ENCODE measurements around the gene UBE2G2.

The UBE2G2 gene

DNA sequence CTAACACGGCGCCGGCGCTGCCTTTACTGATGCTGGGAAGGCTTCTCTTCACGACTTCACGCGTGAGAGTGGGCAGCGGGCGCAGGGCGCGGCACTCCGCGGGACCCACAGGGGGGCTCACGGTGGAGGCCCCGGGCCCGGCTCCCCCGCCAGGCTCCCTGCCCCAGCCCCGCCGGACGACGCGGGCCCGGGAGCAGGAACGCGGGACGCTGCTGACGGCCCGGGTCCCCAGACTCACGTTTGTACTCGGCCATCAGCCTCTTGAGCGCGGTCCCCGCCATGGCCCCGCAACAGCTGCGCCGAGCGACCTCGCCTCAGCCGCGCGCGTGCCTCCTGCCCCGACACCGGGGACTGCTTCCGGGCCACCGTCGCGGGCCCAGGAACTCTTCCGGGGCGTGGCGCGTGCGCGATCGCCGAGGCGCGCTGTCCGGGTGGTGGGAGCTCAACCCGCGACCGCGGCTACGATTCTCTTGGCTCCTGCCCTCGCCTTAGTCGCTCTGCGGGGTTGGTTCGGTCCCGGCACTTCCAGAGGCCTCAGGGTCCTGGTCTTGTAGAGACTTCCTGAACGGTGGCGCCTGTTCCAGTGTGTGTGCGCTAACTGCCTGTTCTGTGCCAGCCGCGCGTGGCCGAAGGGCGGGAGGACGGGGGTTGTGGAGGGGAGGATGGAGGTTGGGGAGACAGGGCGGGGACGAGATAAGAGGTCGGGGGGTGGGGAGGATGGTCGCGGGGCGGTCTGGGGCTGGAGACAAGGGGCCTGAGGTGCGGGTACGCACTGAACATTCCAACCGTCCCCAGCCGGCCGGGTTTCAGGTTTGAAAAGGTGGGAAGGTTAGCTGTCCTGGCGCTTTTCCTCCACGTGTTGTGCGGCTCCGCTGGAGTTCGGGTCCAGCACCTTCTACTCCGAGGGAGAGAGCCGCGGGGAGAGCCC lies at the start of gene UBE2G2:
Gene UBE2G2 (minus strand): TSS at position 353 of the 928 bp plus-strand sequence. CDS start 72 bp downstream, at position 281.
- peak; percentile 57 for DNase-seq (ENCODE audit: low read depth)

- DNase-seq (ENCODE audit: low read depth): no peak
These were observed 49.5 kb upstream of the UBE2G2 start for GRCh38 chr21:44850905-44851657.

DNA sequence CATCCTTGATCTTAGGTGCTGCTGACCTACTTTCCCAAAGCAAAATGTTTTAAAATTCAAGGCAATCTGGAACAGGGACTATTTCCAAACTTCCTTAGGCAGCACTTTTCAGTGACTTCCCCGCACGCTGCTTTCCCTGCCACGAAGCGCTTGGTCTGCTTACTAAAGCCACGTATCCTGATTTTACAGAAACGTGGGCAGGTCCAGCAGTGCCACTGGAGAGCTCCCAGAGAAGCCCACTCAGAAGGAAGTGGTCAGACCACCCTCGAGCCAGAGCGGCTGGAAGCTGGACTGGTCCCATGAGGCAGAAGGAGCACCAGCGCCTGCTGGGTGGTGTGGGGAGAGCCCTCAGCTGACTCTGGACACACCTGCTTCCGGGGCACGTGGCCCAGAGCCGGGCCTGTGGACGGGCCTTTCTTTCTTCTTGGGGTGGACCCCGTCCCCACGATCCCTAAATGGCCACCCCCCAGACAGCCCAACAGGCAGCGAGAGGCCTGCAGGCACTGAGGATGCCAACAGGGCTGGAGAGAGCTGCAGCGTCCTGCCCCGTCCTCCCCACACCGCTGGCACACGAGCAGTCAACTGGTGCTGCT lies 48.7 kb upstream of the UBE2G2 start:
- no peak for DNase-seq (ENCODE audit: low read depth)

- no peak for DNase-seq (ENCODE audit: low read depth)
These were observed 48.1 kb upstream of the UBE2G2 start for GRCh38 chr21:44849616-44850130.

- DNase-seq (ENCODE audit: low read depth): no peak
These were observed 47.4 kb upstream of the UBE2G2 start for GRCh38 chr21:44848821-44849521.

DNA sequence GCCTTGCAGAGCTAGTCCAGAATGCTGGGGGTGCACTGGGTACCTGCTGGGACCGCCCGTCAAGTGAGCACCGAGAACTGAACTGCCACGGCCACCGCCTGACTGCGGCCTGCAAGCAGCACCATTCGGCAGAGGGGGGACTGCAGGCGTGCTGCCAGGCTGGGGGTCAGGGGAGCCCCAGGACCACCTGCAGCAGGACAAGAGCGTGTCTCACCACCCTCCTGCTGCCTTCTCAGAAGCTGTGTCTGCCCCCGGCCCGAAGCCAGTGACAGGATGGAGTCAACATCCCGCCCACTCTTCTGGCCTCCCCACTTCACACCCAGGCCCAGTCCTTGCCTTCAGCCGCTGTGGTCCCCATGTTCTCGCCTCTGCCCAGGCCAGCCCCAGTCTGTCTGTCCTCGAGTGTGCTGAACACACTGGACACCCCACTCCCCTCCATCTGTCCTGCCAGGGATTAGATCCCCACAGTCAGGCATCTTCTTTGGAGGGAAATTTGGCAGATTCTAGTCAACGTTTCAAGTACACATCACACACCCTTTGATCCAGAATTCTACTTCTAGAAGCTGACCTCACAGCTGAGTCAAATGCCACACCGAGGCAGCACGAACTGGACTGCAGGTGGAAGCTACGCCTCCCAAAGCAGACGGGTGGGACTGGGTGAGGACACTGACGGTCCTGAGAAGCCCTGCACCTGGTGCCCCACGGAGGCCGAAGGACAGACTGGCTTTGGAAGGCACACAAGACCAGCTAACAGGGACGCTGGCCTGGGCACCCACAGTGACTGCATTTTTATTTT lies 45.8 kb upstream of the UBE2G2 start:
- DNase-seq (ENCODE audit: low read depth): no peak

DNA sequence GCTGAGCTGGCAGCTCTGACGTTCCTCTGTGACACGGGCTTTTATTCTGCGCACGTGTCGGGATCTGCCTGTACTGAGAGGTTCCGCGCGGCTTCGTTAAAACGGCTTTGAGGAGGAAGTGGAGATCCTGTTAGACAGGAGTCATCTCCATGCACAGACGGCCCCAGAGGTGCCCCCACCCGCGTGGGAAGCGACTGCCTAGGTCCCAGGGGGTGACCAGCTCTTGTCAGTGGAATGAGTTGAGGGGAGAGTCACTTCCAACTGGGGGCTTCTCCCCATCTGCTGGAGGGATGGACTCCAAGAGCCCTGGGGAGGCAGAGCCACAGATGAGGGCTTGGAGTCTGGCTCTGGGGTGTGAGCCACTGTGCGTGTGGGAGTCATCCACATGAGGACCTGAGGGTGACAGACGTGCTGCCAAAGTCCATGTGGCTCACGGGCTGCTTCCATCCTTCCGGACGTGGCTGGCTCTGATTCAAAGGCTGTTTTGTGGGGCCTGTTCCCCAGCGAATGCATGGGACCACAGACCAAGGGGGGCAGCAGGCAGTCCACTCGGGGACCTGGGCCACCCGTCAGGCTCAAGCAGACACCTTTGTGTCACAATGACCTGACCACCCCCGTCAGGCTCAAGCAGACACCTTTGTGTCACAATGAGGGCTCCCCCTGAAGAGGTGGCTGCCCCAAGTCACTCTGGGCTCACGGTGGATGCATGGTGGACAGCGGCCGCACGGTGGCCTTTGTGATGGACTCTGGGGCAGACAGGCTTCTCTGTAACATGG lies 45.1 kb upstream of the UBE2G2 start:
- peak; percentile 37 for DNase-seq (ENCODE audit: low read depth)

- no peak for DNase-seq (ENCODE audit: low read depth)
These were observed 44.5 kb upstream of the UBE2G2 start for GRCh38 chr21:44846224-44846484.

DNA sequence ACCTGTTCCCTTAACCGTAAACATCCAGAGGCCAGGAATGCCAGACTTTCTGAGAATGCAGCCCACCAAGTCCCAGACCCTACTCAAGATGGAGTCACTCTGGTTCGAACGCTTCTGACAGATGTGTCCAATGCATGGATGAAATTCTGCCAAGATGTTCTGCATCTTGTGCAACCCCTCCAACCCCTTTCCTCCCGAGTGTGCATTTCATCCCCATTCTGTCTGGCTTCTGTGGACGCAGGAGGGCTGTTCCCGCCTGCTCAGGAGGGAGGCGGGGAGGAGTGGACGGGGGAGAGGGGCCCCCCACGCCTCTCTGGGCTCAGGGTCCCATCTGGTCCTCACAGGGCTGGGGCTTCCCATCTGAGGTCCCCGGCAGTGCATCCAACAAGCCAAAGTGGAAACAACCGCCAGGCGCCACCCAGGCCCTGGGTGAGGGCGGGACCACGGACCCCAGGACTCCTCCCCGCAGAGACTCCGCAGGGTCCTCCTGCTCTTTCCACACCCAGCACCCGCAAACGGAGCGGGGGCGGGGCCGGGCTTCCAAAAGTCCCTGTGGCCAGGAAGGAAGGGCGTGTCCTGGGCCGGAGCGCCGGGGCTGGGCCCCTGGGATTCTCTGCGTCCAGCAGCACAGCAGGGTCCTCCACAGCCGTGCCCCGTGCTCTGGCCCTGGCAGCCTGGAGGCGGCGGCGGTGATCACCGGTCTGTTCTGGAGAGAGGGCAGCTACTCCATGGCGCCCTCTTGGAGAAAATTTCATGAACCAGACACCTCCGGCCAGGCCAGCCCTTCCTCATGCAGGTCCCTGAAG lies 44.0 kb upstream of the UBE2G2 start:
- DNase-seq (ENCODE audit: low read depth): peak; percentile 63

DNA sequence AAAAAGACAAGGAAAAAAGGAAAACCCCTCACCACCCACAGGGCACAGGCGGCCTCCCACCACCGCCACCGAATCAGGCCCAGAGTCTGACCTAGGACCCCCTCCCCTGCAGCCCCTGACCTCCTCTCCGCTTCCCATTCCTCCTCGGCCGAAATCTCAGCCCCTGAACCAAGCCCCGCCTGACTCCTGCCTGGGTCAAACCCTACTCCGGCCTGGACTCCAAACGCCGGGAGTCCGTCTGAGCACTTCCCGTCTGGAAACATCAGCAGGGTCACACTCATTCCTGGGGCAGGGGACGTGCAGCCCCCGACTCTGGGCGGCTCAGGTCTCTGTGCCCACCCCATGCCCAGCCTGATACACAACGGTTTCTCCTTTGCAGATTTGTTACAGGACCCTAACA lies 42.6 kb upstream of the UBE2G2 start:
- DNase-seq (ENCODE audit: low read depth): no peak

- DNase-seq (ENCODE audit: low read depth): no peak
These were observed 41.3 kb upstream of the UBE2G2 start for GRCh38 chr21:44842721-44843445.

DNA sequence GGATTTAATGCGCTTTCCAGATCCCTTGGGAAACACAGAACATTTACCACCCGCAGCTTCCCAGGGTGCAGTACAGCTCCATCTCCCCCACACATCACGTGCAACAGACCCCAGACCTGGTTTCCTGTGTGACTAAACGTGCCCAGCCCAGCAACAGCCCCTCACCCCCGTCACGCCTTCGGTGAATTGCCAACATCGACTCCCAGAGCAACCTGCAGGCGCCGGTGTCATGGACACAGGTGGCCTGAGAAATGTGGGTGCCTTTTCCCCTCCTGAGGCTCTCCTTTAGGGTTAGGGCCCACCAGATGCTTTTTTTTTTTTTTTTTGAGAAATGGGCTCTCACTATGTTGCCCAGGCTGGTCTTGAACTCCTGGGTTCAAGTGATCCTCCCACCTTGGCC lies 40.5 kb upstream of the UBE2G2 start:
- DNase-seq (ENCODE audit: low read depth): no peak

GRCh38 chr21:44840771-44841170 lies 39.2 kb upstream of the UBE2G2 start:
- no peak for DNase-seq (ENCODE audit: low read depth)

DNA sequence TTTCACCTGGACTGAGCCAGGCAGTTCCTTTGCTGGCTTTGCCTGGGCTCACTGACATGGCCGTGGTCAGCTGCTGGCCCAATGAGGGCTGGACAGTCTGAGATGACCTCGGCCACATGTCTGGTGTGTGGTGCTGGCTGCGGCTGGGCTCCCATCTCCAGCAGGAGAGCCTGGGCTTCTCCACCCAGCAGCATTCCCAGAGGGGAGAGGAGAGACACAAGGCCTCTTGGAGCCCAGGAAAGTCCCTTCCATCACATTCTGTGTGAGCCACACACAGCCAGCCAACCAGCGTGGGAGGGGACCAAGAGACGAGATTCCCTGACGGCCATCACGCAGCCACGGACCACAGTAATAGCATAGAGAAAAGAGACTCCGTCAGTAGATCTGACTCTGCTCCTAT lies 37.3 kb upstream of the UBE2G2 start:
- no peak for DNase-seq (ENCODE audit: low read depth)

- no peak for DNase-seq (ENCODE audit: low read depth)
These were observed 36.6 kb upstream of the UBE2G2 start for GRCh38 chr21:44838039-44838895.

DNA sequence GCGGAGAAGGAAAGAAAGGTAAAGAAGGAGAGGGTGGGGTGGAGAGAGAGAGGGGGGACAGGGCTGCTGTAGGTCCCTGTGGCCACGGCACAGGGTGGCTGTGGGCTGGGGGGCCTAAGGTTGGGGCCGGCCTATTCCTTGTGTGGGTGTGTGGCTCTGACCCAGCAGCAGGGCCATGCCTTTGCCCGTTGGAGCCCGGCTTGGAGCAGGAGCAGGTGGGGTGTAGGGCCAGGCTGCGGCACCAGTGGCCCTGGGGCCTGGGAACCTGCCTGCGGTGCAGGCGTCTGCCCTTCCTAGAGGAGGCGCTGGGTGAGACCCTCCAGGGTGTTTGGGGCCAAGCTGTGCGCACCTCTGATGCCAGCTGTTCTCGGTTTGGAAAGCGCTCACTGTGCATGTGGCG lies 35.9 kb upstream of the UBE2G2 start:
- no peak for DNase-seq (ENCODE audit: low read depth)

- DNase-seq (ENCODE audit: low read depth): peak; percentile 54
These were observed 35.2 kb upstream of the UBE2G2 start for GRCh38 chr21:44836666-44837471.
